KOPT-K1 (cell line): ENCODE measurements around the gene NAA80.
"Not testable (repeated sequence)": the region's sequence is repeated elsewhere in the genome, so short reads cannot be mapped to it uniquely, and the experiment has no call there.

Experiments used
- H3K27ac ChIP-seq: fragments of 200-600 bp; sonication (generic); 2 replicates; pipeline ENCODE4 v1.5.1; 2016; ENCODE audit warnings: antibody characterized with exemption, mild to moderate bottlenecking, low read depth, low read length; ENCODE audit not compliant: poor library complexity, severe bottlenecking
- H3K36me3 ChIP-seq: fragments of 200-600 bp; sonication (generic); 2 replicates; pipeline ENCODE4 v1.5.1; 2017; ENCODE audit warnings: antibody characterized with exemption, mild to moderate bottlenecking, low read length, moderate library complexity; ENCODE audit not compliant: insufficient read depth
- H3K9me3 ChIP-seq: fragments of 200-600 bp; sonication (generic); 2 replicates; pipeline ENCODE4 v1.5.1; 2017; ENCODE audit warnings: antibody characterized with exemption, low read length, mild to moderate bottlenecking; ENCODE audit not compliant: insufficient read depth, poor library complexity, severe bottlenecking

NAA80 gene

DNA sequence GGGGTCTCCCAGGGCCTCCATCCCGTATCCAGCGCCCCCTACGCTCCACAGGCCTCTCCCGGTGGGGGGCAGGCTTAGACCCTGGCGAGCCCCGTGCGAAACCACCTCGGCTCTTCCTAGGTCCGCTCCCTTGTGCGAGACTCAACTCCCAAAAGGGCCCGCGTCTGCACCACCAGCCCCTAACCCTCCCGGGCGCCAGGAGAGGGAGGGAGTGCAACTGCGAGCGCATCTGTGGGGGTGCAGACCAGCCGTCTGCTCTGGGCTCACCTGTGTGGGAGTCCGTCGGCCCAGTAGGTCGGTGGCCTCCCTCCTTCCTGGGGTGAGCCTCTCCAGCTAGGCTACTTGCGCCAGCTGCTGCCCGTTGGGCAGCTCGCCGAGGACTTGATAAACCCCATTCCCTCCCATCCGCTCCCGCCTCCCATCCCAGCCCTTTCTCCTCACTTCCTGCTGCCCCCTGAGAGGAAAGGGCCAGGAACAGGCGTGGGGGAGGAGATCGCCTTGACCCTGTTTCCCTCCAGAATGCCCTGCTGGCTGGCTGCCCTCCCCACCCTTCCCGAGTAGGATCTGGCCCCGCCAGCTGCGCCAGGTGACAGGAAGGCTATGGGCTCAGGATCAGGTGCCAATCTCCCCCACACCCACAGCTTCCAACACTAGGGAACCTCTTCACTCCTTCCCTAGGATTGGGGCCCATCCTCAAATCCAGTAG, 23.3 kb upstream of the NAA80 start, which contains the start of gene HYAL2:
Gene HYAL2, minus strand, starts transcription at position 360 of the 706 bp plus-strand sequence. CDS start 2,256 bp downstream, outside the sequence.
- H3K27ac ChIP-seq, result peak within 1 kb of the TSS; percentile 96
- H3K36me3 ChIP-seq, result peaks cover 52% of the 10 kb centered on the region
- no peaks in the 10 kb centered on the region for H3K9me3 ChIP-seq

DNA sequence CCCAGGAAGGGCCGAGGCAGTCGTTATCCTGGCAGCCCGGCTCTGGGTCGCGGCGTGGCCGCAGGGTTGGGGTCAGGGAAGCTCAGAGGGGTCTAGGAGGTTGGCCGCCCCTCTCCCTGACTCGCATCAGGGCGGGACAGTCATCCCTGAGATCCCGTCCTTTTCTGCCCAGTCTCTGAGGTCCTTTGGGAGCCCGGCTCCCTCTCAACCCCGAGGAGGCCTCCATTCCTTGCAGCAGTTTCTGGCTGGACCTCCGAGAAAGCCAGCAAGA, 22.8 kb upstream of the NAA80 start:
- H3K36me3 ChIP-seq, result peaks cover 57% of the 10 kb centered on the region
- peak overlapping the region; percentile 96 for H3K27ac ChIP-seq
- no peaks in the 10 kb centered on the region for H3K9me3 ChIP-seq

DNA sequence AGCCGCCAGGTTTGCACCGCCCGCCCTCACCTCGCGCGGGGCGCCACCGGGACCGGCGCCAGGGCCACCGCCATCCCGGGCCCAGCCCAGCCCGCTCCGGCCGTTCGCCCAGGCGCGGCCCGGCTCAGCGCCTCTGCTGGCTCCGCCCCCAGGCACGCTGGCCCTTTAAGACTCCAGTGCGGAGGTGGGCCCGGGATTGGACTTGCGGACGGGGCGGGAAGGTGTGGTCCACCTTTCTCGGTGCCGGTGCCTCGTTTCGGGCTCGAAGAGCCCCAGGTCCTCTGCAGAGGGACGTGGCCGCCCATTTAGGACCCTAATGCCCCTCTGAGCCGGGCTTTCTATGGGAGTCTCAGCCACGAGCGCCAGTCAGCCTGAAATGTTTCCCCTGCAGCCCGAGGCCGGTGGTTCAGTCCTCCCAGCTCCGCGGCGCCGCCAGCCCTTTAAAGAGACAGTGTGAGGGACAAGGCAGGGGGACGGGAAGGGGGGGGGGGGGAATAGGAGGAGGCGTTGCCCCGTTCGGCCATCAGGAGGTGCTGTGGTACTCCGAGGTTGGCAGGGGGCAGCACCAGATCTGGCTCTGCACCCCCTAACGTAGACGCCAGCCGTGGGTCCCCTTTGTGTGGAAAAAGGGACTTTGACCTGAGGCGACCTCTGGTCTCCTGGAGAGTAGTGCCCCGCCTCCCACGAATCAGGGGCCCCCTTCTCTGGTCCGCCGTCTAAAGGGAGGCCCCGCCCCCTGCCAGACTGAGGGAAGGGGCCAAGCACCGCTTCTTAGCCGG, 22.3 kb upstream of the NAA80 start:
- Histone ChIP-seq H3K9me3 (no peaks in the 10 kb centered on the region), H3K27ac (peak overlapping the region; percentile 96), H3K36me3 (peaks cover 61% of the 10 kb centered on the region)

DNA sequence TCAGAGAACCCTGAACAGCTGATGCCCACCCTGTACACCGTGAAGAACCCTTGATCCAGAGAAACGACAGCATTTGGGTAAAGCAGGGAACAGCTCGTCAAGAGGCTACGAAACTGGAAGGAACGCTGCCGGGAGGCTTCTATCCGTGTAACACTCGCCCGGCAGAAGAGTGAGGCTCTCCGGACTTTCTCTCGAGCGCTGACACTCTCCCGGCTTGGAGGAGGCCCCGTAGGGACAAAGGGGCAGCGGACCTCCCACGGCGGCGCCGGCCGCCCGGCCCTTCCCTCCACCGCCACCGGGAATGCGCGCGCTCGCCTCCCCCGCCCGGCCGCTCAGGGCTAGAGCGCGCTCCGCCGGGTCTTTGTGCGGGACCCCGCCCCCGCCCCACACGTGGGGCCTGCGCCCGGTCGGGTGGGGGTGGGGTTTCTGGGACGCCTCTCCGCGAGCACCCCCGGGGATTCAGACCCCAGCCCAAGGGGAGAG, 21.7 kb upstream of the NAA80 start:
- H3K9me3 ChIP-seq, result no peaks in the 10 kb centered on the region
- peaks cover 62% of the 10 kb centered on the region for H3K36me3 ChIP-seq
- H3K27ac ChIP-seq, result peak overlapping the region; percentile 96

DNA sequence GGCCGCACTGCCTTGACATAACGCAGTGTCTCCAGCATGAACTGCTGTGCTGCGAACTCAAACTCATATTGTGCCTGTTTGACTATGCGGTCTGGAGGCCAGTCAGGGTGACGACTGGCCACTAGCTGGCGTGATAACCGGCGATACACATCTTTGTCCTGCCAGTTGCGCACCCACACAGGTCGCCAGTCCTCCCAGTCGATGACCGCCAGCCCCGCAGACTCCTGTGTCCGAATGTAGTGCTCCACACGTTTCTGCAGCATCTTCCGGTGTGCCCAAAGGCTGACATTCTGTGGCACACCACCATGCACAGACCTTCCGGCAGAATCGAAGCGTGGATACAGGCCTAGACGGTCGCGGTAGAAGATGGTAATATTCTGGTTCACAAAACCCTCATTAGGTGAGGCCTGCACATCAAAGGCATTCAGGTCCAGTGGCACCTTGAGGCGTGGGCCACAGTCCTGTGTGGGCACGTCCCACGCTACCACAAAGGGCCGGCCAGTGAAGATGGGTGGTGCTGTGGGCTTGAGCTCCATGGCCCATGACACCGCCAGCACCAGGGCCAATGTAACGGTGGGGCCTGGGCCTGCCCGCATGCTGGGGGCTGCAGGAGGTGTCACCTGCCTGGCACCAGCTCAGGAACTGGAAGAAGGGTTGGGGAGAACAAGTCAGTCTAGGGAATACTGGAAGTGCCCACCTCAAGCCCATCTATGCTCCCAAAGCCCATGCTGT, 20.9 kb upstream of the NAA80 start:
- no peaks in the 10 kb centered on the region for H3K9me3 ChIP-seq
- H3K36me3 ChIP-seq, result peaks cover 54% of the 10 kb centered on the region

DNA sequence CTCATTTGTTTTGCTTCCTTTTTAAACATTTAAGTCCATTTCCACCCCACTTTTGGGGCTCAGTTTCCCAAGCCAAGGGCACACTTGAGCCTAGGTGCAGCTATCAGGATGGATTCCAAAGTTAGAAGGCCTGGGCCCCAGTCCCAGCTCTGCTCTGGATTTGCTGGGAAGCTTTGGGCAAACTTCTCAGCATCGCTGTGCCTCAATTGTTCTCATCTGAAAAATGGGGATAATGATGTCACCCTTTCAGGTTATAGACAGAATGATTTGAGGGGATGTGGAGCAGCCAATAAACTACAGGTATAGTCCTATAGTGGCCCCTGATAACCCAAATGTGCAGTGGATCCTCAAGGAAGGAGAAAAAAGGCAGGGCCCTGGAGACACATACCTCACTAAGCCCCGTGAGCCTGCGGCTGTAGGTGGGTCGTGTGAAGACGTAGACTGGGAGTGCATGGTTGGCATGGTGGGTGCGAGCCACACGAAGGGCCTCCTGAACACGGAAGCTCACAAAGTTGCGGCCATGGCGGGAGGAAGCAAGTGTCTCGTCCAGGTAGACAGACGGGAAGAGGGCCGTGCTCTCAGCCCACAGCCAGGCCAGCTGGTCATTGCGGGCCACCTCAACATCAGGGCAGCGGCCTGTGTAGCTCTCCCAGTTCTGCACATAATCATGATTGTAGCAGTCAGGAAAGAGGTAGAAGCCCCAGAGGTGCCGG, 20.1 kb upstream of the NAA80 start:
- Histone ChIP-seq H3K27ac (no peak overlapping the region), H3K36me3 (peaks cover 46% of the 10 kb centered on the region), H3K9me3 (no peaks in the 10 kb centered on the region)

More for the DNA sequence above, 20.9 kb upstream of the NAA80 start:
- H3K27ac ChIP-seq, result peak overlapping the region; percentile 96

DNA sequence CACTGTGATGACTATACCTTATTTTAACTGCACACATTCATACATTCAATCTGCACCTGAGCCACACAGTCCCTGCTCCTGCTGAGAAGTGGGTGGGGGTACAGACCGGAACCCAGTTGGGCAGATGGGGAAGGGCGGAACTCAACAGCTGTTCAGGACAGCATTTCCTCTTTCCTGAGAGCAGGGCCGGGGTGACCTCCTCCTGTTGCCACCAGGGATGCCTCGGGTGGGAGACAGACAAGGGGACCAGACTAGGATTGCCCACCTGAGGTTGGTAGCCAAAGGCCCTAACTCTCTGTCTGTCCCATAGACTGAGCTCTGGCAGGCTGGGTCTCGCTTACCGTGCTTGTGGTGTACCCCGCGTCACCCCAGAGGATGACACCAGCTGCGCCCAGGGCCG, 19.4 kb upstream of the NAA80 start:
- Histone ChIP-seq H3K36me3 (peaks cover 39% of the 10 kb centered on the region; the same call in 1 of the 2 replicates), H3K9me3 (no peaks in the 10 kb centered on the region), H3K27ac (no peak overlapping the region)

DNA sequence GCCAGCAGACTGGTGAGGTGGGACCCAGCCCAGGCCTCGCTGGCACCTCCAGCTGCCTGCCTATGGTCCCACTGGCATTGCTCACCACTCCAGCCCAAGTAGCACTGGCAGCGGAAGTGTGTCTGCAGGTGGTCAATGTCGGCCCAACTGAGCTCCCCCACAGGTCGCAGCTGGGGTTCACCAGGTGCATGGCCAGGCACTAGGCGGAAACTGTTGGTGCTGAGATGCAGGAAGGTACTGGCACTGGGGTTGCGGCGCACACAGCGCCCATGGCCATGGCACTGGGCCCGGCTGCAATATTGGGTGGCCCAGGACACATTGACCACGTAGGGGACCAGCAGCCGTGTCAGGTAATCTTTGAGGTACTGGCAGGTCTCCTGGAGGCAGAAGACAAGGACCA, 19.0 kb upstream of the NAA80 start:
- H3K27ac ChIP-seq, result no peak overlapping the region
- H3K36me3 ChIP-seq, result peaks cover 35% of the 10 kb centered on the region; the same call in 1 of the 2 replicates
- H3K9me3 ChIP-seq, result no peaks in the 10 kb centered on the region

DNA sequence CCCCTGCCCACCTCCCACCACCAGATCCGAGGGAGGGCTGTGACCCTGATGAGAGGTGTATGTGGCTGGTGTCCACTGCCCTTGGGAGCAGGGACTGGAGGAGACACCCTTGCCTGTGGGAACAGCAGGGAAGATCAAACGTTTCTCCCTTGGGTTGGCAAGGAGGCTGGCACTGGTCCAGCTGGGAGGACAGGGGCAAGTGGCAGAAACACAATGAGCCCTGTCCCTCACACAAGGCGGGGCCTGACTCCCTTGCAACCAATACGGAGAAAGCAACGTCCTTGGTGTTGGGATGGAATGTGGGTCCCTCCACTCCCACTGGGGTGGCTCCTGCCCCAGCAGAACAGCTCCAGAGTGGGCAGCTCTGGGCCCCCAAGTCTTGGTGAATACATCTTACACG, 18.1 kb upstream of the NAA80 start:
- Histone ChIP-seq H3K9me3 (no peaks in the 10 kb centered on the region), H3K36me3 (peaks cover 35% of the 10 kb centered on the region; the same call in 1 of the 2 replicates), H3K27ac (no peak overlapping the region)

DNA sequence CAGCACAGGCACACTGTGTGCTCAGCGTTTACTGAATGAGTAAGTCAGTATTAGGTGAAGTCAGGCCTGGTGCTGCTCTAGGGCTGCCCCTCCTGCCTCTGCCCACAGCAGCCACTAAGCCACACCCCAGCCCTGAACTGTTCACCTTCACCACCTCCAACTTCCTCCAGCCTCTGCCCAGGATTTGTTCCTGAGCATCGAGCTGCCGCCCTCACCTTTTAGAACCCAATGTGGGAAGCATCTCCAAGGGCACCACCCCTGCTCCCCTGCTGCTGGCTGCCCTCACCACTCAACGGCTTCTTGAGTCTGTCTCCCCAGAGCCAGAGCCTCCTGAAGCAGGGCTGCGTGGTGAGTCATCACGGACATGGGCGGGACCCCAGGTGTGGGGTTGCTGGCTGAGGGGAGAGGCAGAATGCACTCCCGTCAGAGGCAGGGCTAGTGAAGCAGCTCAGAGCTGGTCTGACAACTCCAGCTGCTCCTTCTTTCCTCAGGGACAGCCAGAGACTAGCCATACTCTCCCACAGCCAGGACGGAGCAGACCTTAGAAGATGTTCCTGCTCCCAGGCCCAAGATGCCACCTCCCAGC, 17.5 kb upstream of the NAA80 start:
- H3K9me3 ChIP-seq, result no peaks in the 10 kb centered on the region
- no peak overlapping the region for H3K27ac ChIP-seq
- H3K36me3 ChIP-seq, result peaks cover 35% of the 10 kb centered on the region; the same call in 1 of the 2 replicates

DNA sequence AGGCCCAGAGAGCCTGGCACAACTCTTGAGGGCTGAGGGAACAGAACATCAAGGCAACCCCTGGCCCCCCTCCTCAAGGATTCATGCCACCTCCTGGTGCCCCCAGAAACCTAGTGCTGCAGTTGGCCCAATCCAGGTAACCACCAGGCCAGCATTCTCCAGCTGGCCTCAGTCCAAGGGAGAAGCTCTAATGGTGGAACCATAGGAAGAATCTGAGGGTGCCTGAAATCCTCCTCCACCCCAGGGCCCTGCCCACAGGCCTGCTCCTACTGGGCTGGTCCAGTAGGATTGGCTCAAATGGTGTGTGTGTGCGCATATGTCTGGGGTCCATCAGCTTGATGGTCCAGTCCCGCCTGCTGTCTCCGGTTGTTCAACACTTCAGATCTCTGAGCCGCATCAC, 15.6 kb upstream of the NAA80 start:
- peaks cover 2% of the 10 kb centered on the region for H3K9me3 ChIP-seq
- H3K27ac ChIP-seq, result no peak overlapping the region
- peaks cover 35% of the 10 kb centered on the region; the same call in 1 of the 2 replicates for H3K36me3 ChIP-seq

DNA sequence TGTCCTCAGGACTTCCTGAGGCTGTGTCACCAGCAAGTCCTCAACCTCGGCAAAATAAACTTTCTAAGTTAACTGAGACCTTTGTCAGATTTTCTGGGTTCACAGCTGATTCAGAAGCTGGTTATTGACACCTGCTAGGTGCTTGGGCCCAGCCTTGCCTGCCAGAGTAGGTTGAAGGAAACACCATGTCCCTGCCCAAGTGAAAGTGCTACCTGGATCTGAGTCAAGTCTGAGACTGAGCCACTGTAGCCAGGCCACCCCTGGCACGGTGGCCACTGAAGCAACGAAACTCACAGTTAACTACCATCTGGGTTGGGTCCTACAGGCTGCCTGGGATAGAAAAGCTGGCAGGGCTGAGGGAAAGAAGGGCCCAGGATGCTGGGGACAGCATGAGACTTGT, 15.1 kb upstream of the NAA80 start:
- Histone ChIP-seq H3K36me3 (peaks cover 31% of the 10 kb centered on the region; the same call in 1 of the 2 replicates), H3K27ac (no peak overlapping the region), H3K9me3 (peaks cover 6% of the 10 kb centered on the region)

DNA sequence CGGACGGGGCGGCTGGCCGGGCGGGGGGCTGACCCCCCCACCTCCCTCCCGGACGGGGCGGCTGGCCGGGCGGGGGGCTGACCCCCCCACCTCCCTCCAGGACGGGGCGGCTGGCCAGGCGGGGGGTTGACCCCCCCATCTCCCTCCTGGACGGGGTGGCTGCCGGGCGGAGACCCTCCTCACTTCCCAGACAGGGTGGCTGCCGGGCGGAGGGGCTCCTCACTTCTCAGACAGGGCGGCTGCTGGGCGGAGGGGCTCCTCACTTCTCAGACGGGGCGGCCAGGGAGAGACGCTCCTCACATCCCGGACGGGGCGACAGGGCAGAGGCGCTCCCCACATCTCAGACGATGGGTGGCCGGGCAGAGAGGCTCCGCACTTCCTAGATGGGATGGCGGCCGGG, 12.8 kb upstream of the NAA80 start:
- peaks cover 15% of the 10 kb centered on the region for H3K9me3 ChIP-seq
- H3K27ac ChIP-seq, result not testable (repeated sequence)

DNA sequence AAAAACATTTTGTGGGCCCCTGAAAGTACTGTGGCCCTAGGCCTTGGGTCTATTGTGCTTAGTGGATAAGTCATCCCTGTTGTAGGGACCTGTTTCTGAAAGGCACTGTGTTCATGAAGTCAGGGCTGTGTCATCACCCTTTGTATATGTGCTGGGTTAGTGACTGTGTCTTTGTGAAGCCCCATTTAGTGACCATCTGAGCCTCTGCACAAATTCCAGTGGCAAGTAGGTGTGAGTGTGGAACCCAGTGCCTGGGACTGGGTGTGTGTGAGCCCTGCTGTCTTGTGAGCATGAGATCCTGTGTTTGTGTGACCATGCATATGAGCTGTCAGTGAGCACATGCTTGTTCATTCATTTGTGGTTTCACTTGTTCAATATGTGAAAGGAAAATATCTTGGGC, 5.4 kb upstream of the NAA80 start:
- H3K9me3 ChIP-seq, result peaks cover 16% of the 10 kb centered on the region
- H3K27ac ChIP-seq, result no peak overlapping the region
- H3K36me3 ChIP-seq, result no peaks in the 10 kb centered on the region

More for the DNA sequence above, 12.8 kb upstream of the NAA80 start:
- not testable (repeated sequence) for H3K36me3 ChIP-seq
